ENCODE measurements around the gene UBD.

The UBD gene

GRCh38 chr6:29559524-29560287, at the start of gene UBD:
Gene UBD (minus strand): TSS chr6:29559732. CDS start chr6:29559701, 31 bp downstream.
- no peaks in the 10 kb centered on the region for H3K36me3 ChIP-seq (ENCODE audit: control insufficient read depth in 1 of 2, insufficient read depth in 2 of 2, low read length in 2 of 2)
- peaks cover 4% of the 10 kb centered on the region for H3K27me3 ChIP-seq (ENCODE audit: low read depth, low read length)
- no peak within 1 kb of the TSS for H3K4me3 ChIP-seq (ENCODE audit: low read depth in 1 of 2, low read length in 2 of 2)
- H3K4me1 ChIP-seq (ENCODE audit: control insufficient read depth in 1 of 2, insufficient read depth in 2 of 2, low read length in 2 of 2), result no peaks in the 10 kb centered on the region
- H3K9me3 ChIP-seq (ENCODE audit: control insufficient read depth in 1 of 2, low read length in 2 of 2), result no peaks in the 10 kb centered on the region
- H3K27ac ChIP-seq (ENCODE audit: low read length), result no peak within 1 kb of the TSS

GRCh38 chr6:29608131-29608530, 48.6 kb upstream of the UBD start:
- Histone ChIP-seq H3K4me3 (ENCODE audit: low read depth in 1 of 2, low read length in 2 of 2) (no peak overlapping the region), H3K27ac (ENCODE audit: low read length) (no peak overlapping the region), H3K36me3 (ENCODE audit: control insufficient read depth in 1 of 2, insufficient read depth in 2 of 2, low read length in 2 of 2) (peaks cover 45 to 89% of the 10 kb centered on the region in 2 donors), H3K4me1 (ENCODE audit: control insufficient read depth in 1 of 2, insufficient read depth in 2 of 2, low read length in 2 of 2) (no peaks in the 10 kb centered on the region), H3K9me3 (ENCODE audit: control insufficient read depth in 1 of 2, low read length in 2 of 2) (no peaks in the 10 kb centered on the region), H3K27me3 (ENCODE audit: low read depth, low read length) (no peaks in the 10 kb centered on the region)

- H3K27me3 ChIP-seq (ENCODE audit: low read depth, low read length), result no peaks in the 10 kb centered on the region
- H3K4me1 ChIP-seq (ENCODE audit: control insufficient read depth in 1 of 2, insufficient read depth in 2 of 2, low read length in 2 of 2), result no peaks in the 10 kb centered on the region
- no peak overlapping the region for H3K27ac ChIP-seq (ENCODE audit: low read length)
- H3K9me3 ChIP-seq (ENCODE audit: control insufficient read depth in 1 of 2, low read length in 2 of 2), result no peaks in the 10 kb centered on the region
- H3K36me3 ChIP-seq (ENCODE audit: control insufficient read depth in 1 of 2, insufficient read depth in 2 of 2, low read length in 2 of 2), result peaks cover 30 to 70% of the 10 kb centered on the region in 2 donors
- H3K4me3 ChIP-seq (ENCODE audit: low read depth in 1 of 2, low read length in 2 of 2), result no peak overlapping the region
Observed at GRCh38 chr6:29603930-29604329, 44.4 kb upstream of the UBD start.

GRCh38 chr6:29603456-29603855, 43.9 kb upstream of the UBD start:
- H3K9me3 ChIP-seq (ENCODE audit: control insufficient read depth in 1 of 2, low read length in 2 of 2), result no peaks in the 10 kb centered on the region
- no peak overlapping the region for H3K4me3 ChIP-seq (ENCODE audit: low read depth in 1 of 2, low read length in 2 of 2)
- peaks cover 26 to 65% of the 10 kb centered on the region in 2 donors for H3K36me3 ChIP-seq (ENCODE audit: control insufficient read depth in 1 of 2, insufficient read depth in 2 of 2, low read length in 2 of 2)
- H3K27me3 ChIP-seq (ENCODE audit: low read depth, low read length), result no peaks in the 10 kb centered on the region
- no peak overlapping the region for H3K27ac ChIP-seq (ENCODE audit: low read length)
- H3K4me1 ChIP-seq (ENCODE audit: control insufficient read depth in 1 of 2, insufficient read depth in 2 of 2, low read length in 2 of 2), result peaks cover 0 to 4% of the 10 kb centered on the region in 2 donors

GRCh38 chr6:29602564-29603361, 43.2 kb upstream of the UBD start:
- no peaks in the 10 kb centered on the region for H3K27me3 ChIP-seq (ENCODE audit: low read depth, low read length)
- H3K9me3 ChIP-seq (ENCODE audit: control insufficient read depth in 1 of 2, low read length in 2 of 2), result no peaks in the 10 kb centered on the region
- peaks cover 21 to 58% of the 10 kb centered on the region in 2 donors for H3K36me3 ChIP-seq (ENCODE audit: control insufficient read depth in 1 of 2, insufficient read depth in 2 of 2, low read length in 2 of 2)

GRCh38 chr6:29598172-29598747, 38.7 kb upstream of the UBD start:
- peaks cover 0 to 13% of the 10 kb centered on the region in 2 donors for H3K36me3 ChIP-seq (ENCODE audit: control insufficient read depth in 1 of 2, insufficient read depth in 2 of 2, low read length in 2 of 2)
- H3K9me3 ChIP-seq (ENCODE audit: control insufficient read depth in 1 of 2, low read length in 2 of 2), result no peaks in the 10 kb centered on the region
- H3K27ac ChIP-seq (ENCODE audit: low read length), result no peak overlapping the region
- H3K27me3 ChIP-seq (ENCODE audit: low read depth, low read length), result no peaks in the 10 kb centered on the region
- H3K4me3 ChIP-seq (ENCODE audit: low read depth in 1 of 2, low read length in 2 of 2), result no peak overlapping the region
- H3K4me1 ChIP-seq (ENCODE audit: control insufficient read depth in 1 of 2, insufficient read depth in 2 of 2, low read length in 2 of 2), result peaks cover 0 to 9% of the 10 kb centered on the region in 2 donors

More at GRCh38 chr6:29602564-29603361, 43.2 kb upstream of the UBD start:
- H3K27ac ChIP-seq (ENCODE audit: low read length), result no peak overlapping the region
- H3K4me1 ChIP-seq (ENCODE audit: control insufficient read depth in 1 of 2, insufficient read depth in 2 of 2, low read length in 2 of 2), result peaks cover 0 to 6% of the 10 kb centered on the region in 2 donors
- H3K4me3 ChIP-seq (ENCODE audit: low read depth in 1 of 2, low read length in 2 of 2), result no peak overlapping the region

GRCh38 chr6:29597184-29597583, 37.7 kb upstream of the UBD start:
- H3K4me1 ChIP-seq (ENCODE audit: control insufficient read depth in 1 of 2, insufficient read depth in 2 of 2, low read length in 2 of 2), result peaks cover 0 to 9% of the 10 kb centered on the region in 2 donors
- H3K9me3 ChIP-seq (ENCODE audit: control insufficient read depth in 1 of 2, low read length in 2 of 2), result no peaks in the 10 kb centered on the region

GRCh38 chr6:29596381-29596900, 36.9 kb upstream of the UBD start:
- Histone ChIP-seq H3K4me1 (ENCODE audit: control insufficient read depth in 1 of 2, insufficient read depth in 2 of 2, low read length in 2 of 2) (peaks cover 0 to 9% of the 10 kb centered on the region in 2 donors), H3K9me3 (ENCODE audit: control insufficient read depth in 1 of 2, low read length in 2 of 2) (no peaks in the 10 kb centered on the region), H3K27ac (ENCODE audit: low read length) (no peak overlapping the region), H3K27me3 (ENCODE audit: low read depth, low read length) (no peaks in the 10 kb centered on the region), H3K4me3 (ENCODE audit: low read depth in 1 of 2, low read length in 2 of 2) (no peak overlapping the region), H3K36me3 (ENCODE audit: control insufficient read depth in 1 of 2, insufficient read depth in 2 of 2, low read length in 2 of 2) (no peaks in the 10 kb centered on the region)

More at GRCh38 chr6:29597184-29597583, 37.7 kb upstream of the UBD start:
- H3K27me3 ChIP-seq (ENCODE audit: low read depth, low read length), result no peaks in the 10 kb centered on the region
- peaks cover 0 to 3% of the 10 kb centered on the region in 2 donors for H3K36me3 ChIP-seq (ENCODE audit: control insufficient read depth in 1 of 2, insufficient read depth in 2 of 2, low read length in 2 of 2)
- H3K4me3 ChIP-seq (ENCODE audit: low read depth in 1 of 2, low read length in 2 of 2), result no peak overlapping the region
- no peak overlapping the region for H3K27ac ChIP-seq (ENCODE audit: low read length)

GRCh38 chr6:29593199-29593855, 33.8 kb upstream of the UBD start:
- no peak overlapping the region for H3K4me3 ChIP-seq (ENCODE audit: low read depth in 1 of 2, low read length in 2 of 2)
- no peak overlapping the region for H3K27ac ChIP-seq (ENCODE audit: low read length)
- H3K9me3 ChIP-seq (ENCODE audit: control insufficient read depth in 1 of 2, low read length in 2 of 2), result no peaks in the 10 kb centered on the region
- H3K4me1 ChIP-seq (ENCODE audit: control insufficient read depth in 1 of 2, insufficient read depth in 2 of 2, low read length in 2 of 2), result peaks cover 0 to 4% of the 10 kb centered on the region in 2 donors
- H3K27me3 ChIP-seq (ENCODE audit: low read depth, low read length), result no peaks in the 10 kb centered on the region
- H3K36me3 ChIP-seq (ENCODE audit: control insufficient read depth in 1 of 2, insufficient read depth in 2 of 2, low read length in 2 of 2), result no peaks in the 10 kb centered on the region

GRCh38 chr6:29591677-29592076, 32.1 kb upstream of the UBD start:
- Histone ChIP-seq H3K4me3 (ENCODE audit: low read depth in 1 of 2, low read length in 2 of 2) (no peak overlapping the region), H3K4me1 (ENCODE audit: control insufficient read depth in 1 of 2, insufficient read depth in 2 of 2, low read length in 2 of 2) (peaks cover 0 to 3% of the 10 kb centered on the region in 2 donors), H3K9me3 (ENCODE audit: control insufficient read depth in 1 of 2, low read length in 2 of 2) (no peaks in the 10 kb centered on the region), H3K27ac (ENCODE audit: low read length) (no peak overlapping the region), H3K27me3 (ENCODE audit: low read depth, low read length) (no peaks in the 10 kb centered on the region), H3K36me3 (ENCODE audit: control insufficient read depth in 1 of 2, insufficient read depth in 2 of 2, low read length in 2 of 2) (no peaks in the 10 kb centered on the region)
